GM23248 (cell line): ENCODE data around the gene PACS1. TPM values are rescaled to one million over a fixed set of nuclear protein-coding genes. Genes with fewer than 3 reads are reported as not detected.

Experiments
- DNase-seq: peaks from one replicate; pipeline ENCODE4 v3.0.0-alpha.2; 2015
- H2AFZ ChIP-seq: fragments of 200-600 bp; sonication (generic); 2 replicates; pipeline ENCODE4 v1.6.1; 2016; ENCODE audit warnings: antibody characterized with exemption
- H3F3A ChIP-seq: fragments of 200-600 bp; sonication (generic); 2 replicates; pipeline ENCODE4 v1.6.1; 2016; ENCODE audit warnings: mild to moderate bottlenecking, antibody characterized with exemption, mixed run types; ENCODE audit not compliant: insufficient read depth
- H3K27ac ChIP-seq: fragments of 200-600 bp; sonication (generic); 2 replicates; pipeline ENCODE4 v1.5.1; 2016; ENCODE audit warnings: mild to moderate bottlenecking
- H3K27me3 ChIP-seq: fragments of 200-600 bp; sonication (generic); replicated peaks from 2 replicates; pipeline ENCODE4 v1.6.1; 2016; ENCODE audit warnings: mild to moderate bottlenecking; ENCODE audit not compliant: insufficient read depth
- H3K36me3 ChIP-seq: fragments of 200-600 bp; sonication (generic); 2 replicates; pipeline ENCODE4 v1.6.1; 2016; ENCODE audit warnings: low read depth, mild to moderate bottlenecking
- H3K4me1 ChIP-seq: fragments of 200-600 bp; sonication (generic); 2 replicates; pipeline ENCODE4 v1.6.1; 2016; ENCODE audit warnings: mild to moderate bottlenecking; ENCODE audit not compliant: insufficient read depth
- H3K4me2 ChIP-seq: fragments of 200-600 bp; sonication (generic); one replicate; pipeline ENCODE4 v1.6.1; 2016; ENCODE audit warnings: mild to moderate bottlenecking; ENCODE audit not compliant: unreplicated experiment
- H3K4me3 ChIP-seq: fragments of 200-600 bp; sonication (generic); 2 replicates; pipeline ENCODE4 v1.5.1; 2016; ENCODE audit warnings: mild to moderate bottlenecking
- H3K79me2 ChIP-seq: fragments of 200-600 bp; sonication (generic); 2 replicates; pipeline ENCODE4 v1.6.1; 2016; ENCODE audit warnings: mild to moderate bottlenecking; ENCODE audit not compliant: insufficient read depth
- H3K9ac ChIP-seq: fragments of 200-600 bp; sonication (generic); 2 replicates; pipeline ENCODE4 v1.6.1; 2016; ENCODE audit warnings: mild to moderate bottlenecking
- H3K9me2 ChIP-seq: fragments of 200-600 bp; sonication (generic); 2 replicates; pipeline ENCODE4 v1.6.1; 2016; ENCODE audit warnings: mixed run types, mild to moderate bottlenecking, moderate library complexity; ENCODE audit not compliant: insufficient read depth
- H3K9me3 ChIP-seq: fragments of 200-600 bp; sonication (generic); one replicate; pipeline ENCODE4 v1.6.1; 2017; ENCODE audit warnings: low read depth
- H4K20me1 ChIP-seq: fragments of 200-600 bp; sonication (generic); 2 replicates; pipeline ENCODE4 v1.6.0; 2016; ENCODE audit not compliant: insufficient read depth
- EZH2 ChIP-seq: fragments of 200-600 bp; sonication (generic); IDR thresholded peaks from 2 replicates; pipeline ENCODE4 v1.6.1; 2018; ENCODE audit warnings: antibody characterized with exemption, mild to moderate bottlenecking; ENCODE audit not compliant: insufficient read depth, poor library complexity, severe bottlenecking
- EZH2phosphoT487 ChIP-seq: fragments of 200-600 bp; sonication (generic); IDR thresholded peaks from 2 replicates; pipeline ENCODE4 v1.6.1; 2018; ENCODE audit warnings: antibody characterized with exemption, moderate library complexity, mild to moderate bottlenecking, low read depth; ENCODE audit not compliant: insufficient read depth
- WGBS, 2 experiments: methylation state at CpG; one replicate each; pipeline ENCODE4 v1.1.6; 2015 to 2017; ENCODE audit warnings: low lambda C conversion rate in 2 of 2, low coverage in 1 of 2; ENCODE audit errors: missing lambda C conversion rate in 2 of 2; 5-methylcytosine and 5-hydroxymethylcytosine counted together
- in situ Hi-C: fragments of 300-500 bp; cut with MboI; formaldehyde crosslinking; loops from 2 replicates; pipeline ENCODE4 v1.15.0; 2020
- polyA plus RNA-seq: library from polyadenylated mRNA; unstranded; fragments of >200 nt; fragmentation: Nextera tagmentation; extraction: Ambion mirVana; gene quantifications from 2 replicates; pipeline ENCODE4 v1.2.1, GENCODE V29; 2016
- total RNA-seq: library from RNA; depleted of rRNA; stranded (reverse); fragments of >200 nt; shearing (Covaris generic); gene quantifications from 2 replicates; pipeline ENCODE4 v1.2.3, GENCODE V29; 2014

PACS1 gene
- total and polyA plus RNA-seq, 2 experiments from 2014 or later = 33.2 to 48.9 TPM

DNA sequence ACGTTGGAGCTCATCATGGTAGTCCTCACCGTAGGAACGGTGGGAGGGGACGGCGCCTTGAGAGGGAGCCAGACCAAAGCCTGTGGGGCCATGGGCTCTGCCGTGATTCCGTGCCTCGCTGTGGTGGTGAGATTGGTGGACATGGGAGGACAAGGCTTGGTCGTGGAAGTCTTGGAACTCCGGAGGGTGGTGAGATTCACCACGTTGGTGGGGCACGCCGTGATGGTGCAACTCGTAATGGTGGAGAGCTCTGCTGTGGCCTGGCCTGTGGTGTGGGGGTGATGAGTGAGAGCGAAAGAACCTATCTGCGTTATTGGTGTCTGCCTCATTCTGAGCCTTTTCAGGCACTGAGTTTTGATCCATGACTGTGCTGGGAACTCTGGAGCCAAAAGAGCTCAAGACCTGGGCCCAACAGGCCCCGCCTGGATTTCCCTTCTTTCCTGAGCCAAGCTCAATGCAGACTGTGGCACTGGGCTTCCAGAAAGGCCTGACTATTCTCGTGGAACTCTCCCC lies 44.0 kb upstream of the PACS1 start, which contains the start of gene CATSPER1:
Gene CATSPER1 (minus strand): TSS at position 463 of the 513 bp plus-strand sequence. CDS start 100 bp downstream, at position 363.
- Histone ChIP-seq H3K27me3 (no peaks in the 10 kb centered on the region), H3K9me3 (no peaks in the 10 kb centered on the region), H3K27ac (no peak within 1 kb of the TSS), H4K20me1 (no peaks in the 10 kb centered on the region), H3F3A (no peaks in the 10 kb centered on the region), H2AFZ (no peak within 1 kb of the TSS), H3K4me3 (no peak within 1 kb of the TSS), H3K79me2 (no peaks in the 10 kb centered on the region), H3K36me3 (no peaks in the 10 kb centered on the region), H3K4me1 (peaks cover 9% of the 10 kb centered on the region), H3K9me2 (no peaks in the 10 kb centered on the region), H3K9ac (no peak within 1 kb of the TSS), H3K4me2 (no peak within 1 kb of the TSS)
- in situ Hi-C loops = no loop called here
- TF ChIP-seq EZH2phosphoT487 (no peak), EZH2 (no peak)
- DNase-seq = no peak
- 76 to 77% methylated on average over 18 of the region's 18 CpGs for WGBS, 2 experiments

DNA sequence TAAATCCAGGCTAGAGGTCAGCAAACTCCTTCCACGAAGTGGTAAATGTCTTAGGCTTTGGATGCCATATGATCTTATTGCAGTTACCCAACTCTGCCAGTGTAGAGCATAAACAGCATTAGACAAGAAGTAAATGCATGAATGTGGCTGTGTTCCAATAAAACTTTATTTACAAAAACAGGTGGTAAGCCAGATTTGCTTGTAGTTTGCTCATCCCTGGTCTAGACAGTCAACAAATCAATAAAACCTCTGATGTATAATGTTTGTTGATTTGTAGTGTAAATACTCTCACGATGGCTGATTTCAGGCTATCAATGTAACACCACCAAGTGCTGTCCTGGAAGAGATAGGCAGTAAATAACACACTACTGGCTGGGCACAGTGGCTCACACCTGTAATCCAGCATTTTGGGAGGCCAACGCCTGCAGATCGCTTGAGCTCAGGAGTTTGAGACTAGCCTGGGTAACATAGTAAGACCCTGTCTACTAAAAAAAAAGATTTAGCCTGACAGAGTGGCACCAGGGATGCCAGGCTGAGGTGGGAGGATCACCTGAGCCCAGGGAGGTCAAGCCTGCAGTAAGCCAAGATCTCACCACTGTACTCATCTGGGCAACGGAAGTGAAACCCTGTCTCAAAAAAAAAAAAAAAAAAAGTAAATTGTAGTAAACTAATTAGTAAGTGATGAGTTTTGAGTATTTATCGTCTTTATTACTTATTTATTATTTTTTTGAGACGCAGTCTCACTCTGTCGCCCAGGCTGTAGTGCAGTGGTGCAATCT lies 36.9 kb upstream of the PACS1 start:
- no peaks in the 10 kb centered on the region for H4K20me1 ChIP-seq
- WGBS, 2 experiments = 90 to 95% methylated on average over 8 of the region's 8 CpGs

DNA sequence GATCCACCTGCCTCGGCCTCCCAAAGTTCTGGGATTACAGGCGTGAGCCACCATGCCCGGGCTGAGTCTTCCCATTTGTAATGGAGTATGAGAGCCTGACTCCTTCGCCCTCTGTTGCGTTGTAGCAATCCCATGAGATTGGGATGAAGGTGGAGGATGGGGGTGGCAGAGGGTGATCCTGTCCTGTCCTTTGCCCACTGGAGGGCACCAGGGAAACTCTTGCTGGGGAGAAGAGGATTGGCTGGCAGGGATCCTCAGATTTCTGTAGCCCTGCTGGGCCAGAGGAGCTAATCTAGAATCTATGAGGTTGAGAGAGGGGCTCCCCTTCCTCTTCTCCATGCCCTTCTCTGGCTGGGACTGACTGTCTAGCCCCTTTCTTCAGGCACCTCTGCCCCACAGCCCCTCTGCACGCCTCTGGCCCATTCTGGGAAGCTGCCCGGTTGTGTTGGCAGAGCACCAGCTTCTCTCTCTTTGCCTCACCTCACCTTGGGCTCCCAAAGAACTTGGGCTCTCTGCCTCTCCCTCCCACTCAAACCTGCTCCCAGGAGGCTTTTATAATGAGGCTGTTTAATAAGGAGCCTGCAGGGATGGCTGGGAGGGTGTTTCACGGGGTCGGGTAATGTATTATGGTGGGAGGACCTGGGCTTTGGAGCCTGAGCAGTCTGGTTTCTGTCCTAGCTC lies 34.3 kb upstream of the PACS1 start:
- no peak overlapping the region for H3K4me3 ChIP-seq
- H3K79me2 ChIP-seq = no peaks in the 10 kb centered on the region
- H4K20me1 ChIP-seq = no peaks in the 10 kb centered on the region
- no peak overlapping the region for H2AFZ ChIP-seq
- no peak overlapping the region for H3K9ac ChIP-seq
- in situ Hi-C loops = no loop called here
- no peaks in the 10 kb centered on the region for H3K9me2 ChIP-seq
- TF ChIP-seq EZH2phosphoT487 = no peak
- TF ChIP-seq EZH2 = no peak
- 58 to 65% methylated on average over 7 to 9 of the region's 9 CpGs for WGBS, 2 experiments
- H3K27me3 ChIP-seq = no peaks in the 10 kb centered on the region
- no peak overlapping the region for H3K4me2 ChIP-seq
- no peak overlapping the region for H3K27ac ChIP-seq
- H3K4me1 ChIP-seq = no peaks in the 10 kb centered on the region
- no peaks in the 10 kb centered on the region for H3F3A ChIP-seq
- H3K36me3 ChIP-seq = no peaks in the 10 kb centered on the region
- H3K9me3 ChIP-seq = no peaks in the 10 kb centered on the region
- DNase-seq = no peak

More for the DNA sequence above, 36.9 kb upstream of the PACS1 start:
- Histone ChIP-seq H3K27ac (no peak overlapping the region), H3K9ac (no peak overlapping the region), H3K36me3 (no peaks in the 10 kb centered on the region), H3K4me3 (no peak overlapping the region), H2AFZ (no peak overlapping the region), H3K27me3 (no peaks in the 10 kb centered on the region), H3K9me3 (no peaks in the 10 kb centered on the region), H3K4me1 (no peaks in the 10 kb centered on the region), H3K4me2 (no peak overlapping the region), H3F3A (no peaks in the 10 kb centered on the region), H3K79me2 (no peaks in the 10 kb centered on the region), H3K9me2 (no peaks in the 10 kb centered on the region)
- no peak for DNase-seq
- TF ChIP-seq EZH2 (no peak), EZH2phosphoT487 (no peak)
- in situ Hi-C loops = no loop called here

DNA sequence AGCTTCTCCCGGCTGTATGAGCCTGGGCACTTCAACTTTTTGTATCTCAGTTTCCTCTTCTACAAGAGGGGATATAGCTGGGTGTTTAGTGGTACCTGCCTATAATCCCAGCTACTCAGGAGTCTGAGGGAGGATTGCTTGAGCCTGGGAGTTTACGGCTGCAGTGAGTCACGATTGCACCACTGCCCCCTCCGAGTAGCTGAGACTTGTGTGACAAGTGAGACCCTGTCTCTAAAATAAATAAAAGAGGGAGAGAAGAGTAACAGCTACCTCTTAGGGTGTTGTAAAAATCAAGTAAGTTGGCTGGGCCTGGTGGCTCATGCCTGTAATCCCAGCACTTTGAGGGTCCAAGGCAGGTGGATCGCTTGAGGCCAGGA lies 33.8 kb upstream of the PACS1 start:
- Histone ChIP-seq H3K79me2 (no peaks in the 10 kb centered on the region), H3K9me3 (no peaks in the 10 kb centered on the region), H3K36me3 (no peaks in the 10 kb centered on the region), H4K20me1 (no peaks in the 10 kb centered on the region), H3K27me3 (no peaks in the 10 kb centered on the region), H3K4me3 (no peak overlapping the region), H3K4me2 (no peak overlapping the region), H3F3A (no peaks in the 10 kb centered on the region), H3K9ac (no peak overlapping the region), H3K9me2 (no peaks in the 10 kb centered on the region), H2AFZ (no peak overlapping the region), H3K27ac (no peak overlapping the region), H3K4me1 (no peaks in the 10 kb centered on the region)
- in situ Hi-C loops = no loop called here
- DNase-seq = no peak
- TF ChIP-seq EZH2 = no peak
- TF ChIP-seq EZH2phosphoT487 = no peak
- whole genome bisulfite sequencing, 2 experiments = 61 to 65% methylated on average over 4 to 5 of the region's 5 CpGs
